Gastrocnemius medialis (tissue), 4 donors: ENCODE results near the gene SAMD11.

Source experiments
- CTCF ChIP-seq, 5 experiments: fragments of 450-650 bp in 3 of 5; fragments of 200-600 bp in 2 of 5; sonication (generic) in 2 of 5; IDR thresholded peaks in 4 of 5; conservative IDR thresholded peaks in 1 of 5; 1 replicate in 4 of 5; 2 replicates in 1 of 5; pipeline ENCODE4 v1.5.1; 2016 to 2019; ENCODE audit warnings: antibody characterized with exemption in 5 of 5, mild to moderate bottlenecking in 3 of 5, moderate library complexity in 3 of 5
- POLR2A ChIP-seq, 2 donors: fragments of 450-650 bp; IDR thresholded peaks; one replicate each; pipeline ENCODE4 v1.6.1; 2017; ENCODE audit warnings: antibody characterized with exemption in 2 of 2, mild to moderate bottlenecking in 2 of 2, moderate library complexity in 2 of 2

- no peak for TF ChIP-seq CTCF (IDR thresholded peaks at IDR 0.05 in 4 of 5, conservative IDR thresholded peaks at IDR 0.05 in 1 of 5)
- no peak for TF ChIP-seq POLR2A (IDR thresholded peaks at IDR 0.05)
These were observed 13.8 kb upstream of the SAMD11 start for GRCh38 chr1:909861-910310.
